ENCODE results near the gene AHCTF1.

The AHCTF1 gene

DNA sequence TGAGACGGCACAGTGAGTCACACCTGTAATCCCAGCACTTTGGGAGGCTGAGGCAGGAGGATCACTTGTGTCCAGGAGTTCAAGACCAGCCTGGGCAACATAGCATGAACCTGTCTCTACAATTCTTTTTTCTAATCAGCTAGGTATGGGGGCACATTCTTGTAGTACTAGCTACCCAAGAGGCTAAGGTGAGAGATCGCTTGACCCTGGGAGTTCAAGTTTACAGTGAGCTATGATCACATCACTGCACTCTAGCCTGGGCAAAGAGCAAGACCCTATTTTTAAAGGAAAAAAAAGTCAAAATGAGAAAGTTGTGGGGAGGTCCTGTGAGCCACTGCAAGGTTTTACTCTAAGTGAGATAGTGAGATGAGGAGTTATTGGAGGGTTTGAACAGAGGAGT lies 34.8 kb upstream of the AHCTF1 start:
- H3K4me1 ChIP-seq (ENCODE audit: control extremely low read depth in 1 of 4, control insufficient read depth in 4 of 4, insufficient read depth in 4 of 4, low read length in 3 of 4), result peaks cover 4 to 14% (median 11%) of the 10 kb centered on the region in 4 experiments
- POLR2A ChIA-PET, result no interaction called here
- no peak for DNase-seq
- CTCF ChIA-PET, result interaction anchor here (2.0 kb wide), 1 partner anchor 59 kb away, joined by 7 read pairs; no protein-coding TSS in a partner anchor
- 100% methylated on average over 1 of the region's 2 CpGs for WGBS (ENCODE audit: insufficient coverage)
- H3K27ac ChIP-seq (ENCODE audit: insufficient read depth in 1 of 2, low read depth in 1 of 2, low read length in 2 of 2, poor library complexity in 1 of 2, severe bottlenecking in 2 of 2), result no peak overlapping the region
- H3K4me3 ChIP-seq (ENCODE audit: control insufficient read depth in 1 of 7, extremely low read depth in 1 of 7, insufficient read depth in 4 of 7, low read depth in 2 of 7, low read length in 6 of 7), result no peak overlapping the region
- no peaks in the 10 kb centered on the region for H3K27me3 ChIP-seq (replicated peaks in 2 of 5; ENCODE audit: control insufficient read depth in 4 of 5, insufficient read depth in 5 of 5, low read length in 4 of 5)
- H3K36me3 ChIP-seq (ENCODE audit: control insufficient read depth in 4 of 4, insufficient read depth in 4 of 4, low read length in 3 of 4), result peaks cover 0 to 9% (median 3%) of the 10 kb centered on the region in 4 experiments
- H3K9me3 ChIP-seq (ENCODE audit: control extremely low read depth in 1 of 5, control insufficient read depth in 4 of 5, insufficient read depth in 2 of 5, low read depth in 1 of 5, low read length in 4 of 5), result peaks cover 2 to 44% (median 9%) of the 10 kb centered on the region in 5 experiments

DNA sequence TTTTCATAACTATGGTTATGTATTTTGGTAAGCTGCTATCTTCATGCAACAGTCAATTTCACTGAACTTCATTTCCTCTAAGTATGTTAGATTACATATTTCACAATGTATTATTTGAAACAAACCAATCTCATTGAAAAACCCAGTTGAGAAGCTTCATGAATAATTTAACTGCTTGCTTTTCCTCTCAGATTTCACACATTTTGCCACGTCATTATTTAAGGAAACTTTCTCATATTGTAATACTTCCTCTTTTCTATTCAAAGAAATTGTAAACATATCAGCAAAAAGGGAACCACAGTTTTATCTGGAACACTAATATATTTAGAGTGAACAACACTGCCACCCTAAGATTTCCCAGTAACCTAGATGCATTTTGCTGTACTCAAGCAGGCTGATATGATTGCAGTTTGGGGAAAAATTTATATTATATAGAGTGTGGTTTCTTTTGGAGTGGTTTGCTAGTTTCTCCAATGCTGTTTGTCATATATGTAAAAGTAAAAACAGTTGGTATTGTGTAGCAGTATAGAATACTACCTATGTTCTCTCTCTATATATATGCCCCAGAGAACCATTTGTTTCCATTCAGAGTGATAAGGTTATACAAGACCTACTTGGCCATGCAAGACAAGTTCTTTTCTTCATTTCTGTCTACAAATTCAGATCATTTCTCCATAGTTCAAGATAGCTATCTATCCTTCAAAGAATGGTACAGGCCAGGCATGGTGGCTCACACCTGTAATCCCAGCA lies 28.4 kb upstream of the AHCTF1 start:
- whole genome bisulfite sequencing (ENCODE audit: insufficient coverage), result 0% methylated on average over 1 of the region's 1 CpG
- Histone ChIP-seq H3K4me3 (ENCODE audit: control insufficient read depth in 1 of 7, extremely low read depth in 1 of 7, insufficient read depth in 4 of 7, low read depth in 2 of 7, low read length in 6 of 7) (peak overlapping the region in 5 of 7 experiments; percentile 17 to 55 (median 48)), H3K9me3 (ENCODE audit: control extremely low read depth in 1 of 5, control insufficient read depth in 4 of 5, insufficient read depth in 2 of 5, low read depth in 1 of 5, low read length in 4 of 5) (peaks cover 0 to 4% (median 0%) of the 10 kb centered on the region in 5 experiments), H3K4me1 (ENCODE audit: control extremely low read depth in 1 of 4, control insufficient read depth in 4 of 4, insufficient read depth in 4 of 4, low read length in 3 of 4) (peaks cover 14 to 32% (median 26%) of the 10 kb centered on the region in 4 experiments), H3K36me3 (ENCODE audit: control insufficient read depth in 4 of 4, insufficient read depth in 4 of 4, low read length in 3 of 4) (peaks cover 0 to 5% (median 0%) of the 10 kb centered on the region in 4 experiments), H3K27me3 (replicated peaks in 2 of 5; ENCODE audit: control insufficient read depth in 4 of 5, insufficient read depth in 5 of 5, low read length in 4 of 5) (no peaks in the 10 kb centered on the region), H3K27ac (ENCODE audit: insufficient read depth in 1 of 2, low read depth in 1 of 2, low read length in 2 of 2, poor library complexity in 1 of 2, severe bottlenecking in 2 of 2) (peak overlapping the region; percentile 37 to 80)
- DNase-seq, result peak; percentile 88 to 95 (median 91)
- ChIA-PET CTCF (interaction anchor here (0.7 to 3.0 kb wide), 17 partner anchors 9 to 271 kb away, joined by 3 to 19 read pairs (median 4); partner anchors contain the start of genes AHCTF1 and ZNF670), POLR2A (interaction anchor here (0.6 to 1.4 kb wide), 2 partner anchors 28 to 149 kb away, joined by 3 to 6 read pairs; partner anchors contain the start of gene AHCTF1)

DNA sequence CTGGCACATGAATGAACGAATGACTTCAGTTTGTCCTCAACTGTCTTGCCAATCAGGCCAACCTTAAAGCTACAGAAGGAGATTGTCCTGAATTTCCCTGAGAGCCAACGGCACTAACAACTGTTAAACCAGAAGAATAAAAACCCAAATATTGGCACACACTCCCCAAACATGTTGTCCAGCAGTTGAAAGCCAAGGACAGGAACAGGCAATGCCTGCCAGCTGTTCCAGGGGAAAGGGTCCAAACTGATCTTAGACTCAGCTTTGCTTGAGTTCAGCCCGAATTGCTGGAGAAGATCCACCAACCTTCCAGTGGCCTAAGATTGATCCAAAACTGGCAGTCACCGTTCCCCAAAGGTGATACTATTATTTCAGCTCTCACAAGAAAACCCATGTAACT lies 22.4 kb upstream of the AHCTF1 start:
- Histone ChIP-seq H3K27ac (ENCODE audit: insufficient read depth in 1 of 2, low read depth in 1 of 2, low read length in 2 of 2, poor library complexity in 1 of 2, severe bottlenecking in 2 of 2) (no peak overlapping the region), H3K4me3 (ENCODE audit: control insufficient read depth in 1 of 7, extremely low read depth in 1 of 7, insufficient read depth in 4 of 7, low read depth in 2 of 7, low read length in 6 of 7) (no peak overlapping the region), H3K4me1 (ENCODE audit: control extremely low read depth in 1 of 4, control insufficient read depth in 4 of 4, insufficient read depth in 4 of 4, low read length in 3 of 4) (peaks cover 0 to 4% (median 2%) of the 10 kb centered on the region in 4 experiments), H3K27me3 (replicated peaks in 2 of 5; ENCODE audit: control insufficient read depth in 4 of 5, insufficient read depth in 5 of 5, low read length in 4 of 5) (no peaks in the 10 kb centered on the region), H3K36me3 (ENCODE audit: control insufficient read depth in 4 of 4, insufficient read depth in 4 of 4, low read length in 3 of 4) (peaks cover 0 to 2% (median 0%) of the 10 kb centered on the region in 4 experiments), H3K9me3 (ENCODE audit: control extremely low read depth in 1 of 5, control insufficient read depth in 4 of 5, insufficient read depth in 2 of 5, low read depth in 1 of 5, low read length in 4 of 5) (no peaks in the 10 kb centered on the region)
- ChIA-PET CTCF (interaction anchor here (0.8 to 1.3 kb wide), 2 partner anchors 11 to 47 kb away, joined by 3 to 4 read pairs; no protein-coding TSS in a partner anchor), POLR2A (interaction anchor here (0.6 kb wide), 1 partner anchor 20 kb away, joined by 3 read pairs; no protein-coding TSS in a partner anchor)
- no peak for DNase-seq
- WGBS (ENCODE audit: insufficient coverage), result 98% methylated on average over 3 of the region's 4 CpGs

DNA sequence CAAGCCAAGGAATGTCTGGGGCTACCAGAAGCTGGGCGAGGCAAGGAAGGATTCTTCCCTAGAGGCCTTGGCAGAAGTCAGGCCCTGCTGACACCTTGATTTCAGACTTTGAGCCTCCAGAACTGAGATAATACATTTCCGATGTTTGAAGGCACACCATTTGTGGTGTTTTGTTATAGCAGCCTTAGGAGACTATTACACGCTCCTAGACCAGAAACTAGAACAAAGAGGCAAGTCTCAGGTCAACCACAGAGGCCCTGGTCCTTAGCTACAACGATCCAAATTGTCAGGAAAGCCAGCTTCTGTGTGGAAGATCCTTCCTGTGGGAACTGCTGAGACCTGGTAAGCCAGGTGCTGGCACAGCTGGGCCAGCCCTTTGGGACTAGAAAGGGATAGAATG lies 19.7 kb upstream of the AHCTF1 start:
- Histone ChIP-seq H3K36me3 (ENCODE audit: control insufficient read depth in 4 of 4, insufficient read depth in 4 of 4, low read length in 3 of 4) (peaks cover 0 to 2% (median 0%) of the 10 kb centered on the region in 4 experiments), H3K27ac (ENCODE audit: insufficient read depth in 1 of 2, low read depth in 1 of 2, low read length in 2 of 2, poor library complexity in 1 of 2, severe bottlenecking in 2 of 2) (no peak overlapping the region), H3K9me3 (ENCODE audit: control extremely low read depth in 1 of 5, control insufficient read depth in 4 of 5, insufficient read depth in 2 of 5, low read depth in 1 of 5, low read length in 4 of 5) (no peaks in the 10 kb centered on the region), H3K27me3 (replicated peaks in 2 of 5; ENCODE audit: control insufficient read depth in 4 of 5, insufficient read depth in 5 of 5, low read length in 4 of 5) (no peaks in the 10 kb centered on the region), H3K4me3 (ENCODE audit: control insufficient read depth in 1 of 7, extremely low read depth in 1 of 7, insufficient read depth in 4 of 7, low read depth in 2 of 7, low read length in 6 of 7) (no peak overlapping the region), H3K4me1 (ENCODE audit: control extremely low read depth in 1 of 4, control insufficient read depth in 4 of 4, insufficient read depth in 4 of 4, low read length in 3 of 4) (peaks cover 0 to 3% (median 2%) of the 10 kb centered on the region in 4 experiments)
- CTCF ChIA-PET, result interaction anchor here (0.6 to 2.0 kb wide), 3 partner anchors 9 to 64 kb away, joined by 3 to 11 read pairs (median 3); no protein-coding TSS in a partner anchor
- WGBS (ENCODE audit: insufficient coverage), result 93% methylated on average over 4 of the region's 4 CpGs
- POLR2A ChIA-PET, result no interaction called here
- DNase-seq, result no peak

DNA sequence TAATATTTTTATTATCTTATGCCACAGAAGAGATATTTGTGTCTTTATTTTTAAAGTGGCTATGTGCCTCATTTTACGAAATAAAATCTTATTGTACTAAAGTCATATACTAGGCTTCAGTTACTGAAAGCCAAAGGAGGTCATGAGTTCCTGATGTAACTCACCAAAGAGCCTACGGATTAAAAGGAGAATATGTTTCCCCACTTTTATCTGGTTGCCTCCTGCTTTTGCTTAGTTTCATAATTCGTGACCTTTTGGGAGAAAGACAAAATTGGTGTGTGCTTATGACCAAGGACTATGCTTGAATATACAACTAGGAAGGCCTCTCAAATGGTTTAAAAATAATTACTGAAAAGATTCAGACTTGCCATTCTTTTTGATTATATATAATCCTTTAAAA lies 18.2 kb upstream of the AHCTF1 start:
- WGBS (ENCODE audit: insufficient coverage), result 100% methylated on average over 1 of the region's 3 CpGs
- no peak overlapping the region for H3K4me3 ChIP-seq (ENCODE audit: control insufficient read depth in 1 of 7, extremely low read depth in 1 of 7, insufficient read depth in 4 of 7, low read depth in 2 of 7, low read length in 6 of 7)
- no peaks in the 10 kb centered on the region for H3K27me3 ChIP-seq (replicated peaks in 2 of 5; ENCODE audit: control insufficient read depth in 4 of 5, insufficient read depth in 5 of 5, low read length in 4 of 5)
- no peak for DNase-seq
- H3K36me3 ChIP-seq (ENCODE audit: control insufficient read depth in 4 of 4, insufficient read depth in 4 of 4, low read length in 3 of 4), result peaks cover 0 to 2% (median 0%) of the 10 kb centered on the region in 4 experiments
- CTCF ChIA-PET, result interaction anchor here (2.0 kb wide), 1 partner anchor 10 kb away, joined by 11 read pairs; no protein-coding TSS in a partner anchor
- H3K9me3 ChIP-seq (ENCODE audit: control extremely low read depth in 1 of 5, control insufficient read depth in 4 of 5, insufficient read depth in 2 of 5, low read depth in 1 of 5, low read length in 4 of 5), result no peaks in the 10 kb centered on the region
- H3K27ac ChIP-seq (ENCODE audit: insufficient read depth in 1 of 2, low read depth in 1 of 2, low read length in 2 of 2, poor library complexity in 1 of 2, severe bottlenecking in 2 of 2), result no peak overlapping the region
- peaks cover 0 to 3% (median 2%) of the 10 kb centered on the region in 4 experiments for H3K4me1 ChIP-seq (ENCODE audit: control extremely low read depth in 1 of 4, control insufficient read depth in 4 of 4, insufficient read depth in 4 of 4, low read length in 3 of 4)
- POLR2A ChIA-PET, result no interaction called here

DNA sequence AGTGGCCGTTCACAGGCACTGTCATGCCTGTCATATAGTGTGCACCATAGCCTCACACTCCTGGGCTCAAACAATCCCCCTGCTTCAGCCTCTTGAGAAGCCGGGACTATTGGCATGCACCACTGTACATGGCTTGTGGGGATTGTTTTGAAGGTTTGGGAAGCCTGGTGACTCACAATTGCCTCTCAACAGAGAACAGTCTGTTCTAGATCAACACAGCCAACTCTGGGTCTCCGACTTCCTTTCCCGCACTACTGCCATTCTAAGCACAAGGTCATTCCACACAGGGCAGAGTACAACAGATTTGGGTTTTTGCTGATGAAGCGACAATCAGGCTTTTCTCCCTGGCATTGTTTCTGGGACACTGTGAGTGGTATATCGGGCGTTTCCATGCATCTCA lies 15.5 kb upstream of the AHCTF1 start:
- H3K27me3 ChIP-seq (replicated peaks in 2 of 5; ENCODE audit: control insufficient read depth in 4 of 5, insufficient read depth in 5 of 5, low read length in 4 of 5), result no peaks in the 10 kb centered on the region
- ChIA-PET POLR2A (no interaction called here), CTCF (interaction anchor here (1.0 to 1.4 kb wide), 2 partner anchors 40 to 146 kb away, joined by 3 to 4 read pairs; no protein-coding TSS in a partner anchor)
- no peak for DNase-seq
- WGBS (ENCODE audit: insufficient coverage), result 98% methylated on average over 6 of the region's 7 CpGs
- H3K27ac ChIP-seq (ENCODE audit: insufficient read depth in 1 of 2, low read depth in 1 of 2, low read length in 2 of 2, poor library complexity in 1 of 2, severe bottlenecking in 2 of 2), result no peak overlapping the region
- peaks cover 0 to 3% (median 2%) of the 10 kb centered on the region in 4 experiments for H3K4me1 ChIP-seq (ENCODE audit: control extremely low read depth in 1 of 4, control insufficient read depth in 4 of 4, insufficient read depth in 4 of 4, low read length in 3 of 4)
- no peak overlapping the region for H3K4me3 ChIP-seq (ENCODE audit: control insufficient read depth in 1 of 7, extremely low read depth in 1 of 7, insufficient read depth in 4 of 7, low read depth in 2 of 7, low read length in 6 of 7)
- no peaks in the 10 kb centered on the region for H3K9me3 ChIP-seq (ENCODE audit: control extremely low read depth in 1 of 5, control insufficient read depth in 4 of 5, insufficient read depth in 2 of 5, low read depth in 1 of 5, low read length in 4 of 5)
- no peaks in the 10 kb centered on the region for H3K36me3 ChIP-seq (ENCODE audit: control insufficient read depth in 4 of 4, insufficient read depth in 4 of 4, low read length in 3 of 4)

DNA sequence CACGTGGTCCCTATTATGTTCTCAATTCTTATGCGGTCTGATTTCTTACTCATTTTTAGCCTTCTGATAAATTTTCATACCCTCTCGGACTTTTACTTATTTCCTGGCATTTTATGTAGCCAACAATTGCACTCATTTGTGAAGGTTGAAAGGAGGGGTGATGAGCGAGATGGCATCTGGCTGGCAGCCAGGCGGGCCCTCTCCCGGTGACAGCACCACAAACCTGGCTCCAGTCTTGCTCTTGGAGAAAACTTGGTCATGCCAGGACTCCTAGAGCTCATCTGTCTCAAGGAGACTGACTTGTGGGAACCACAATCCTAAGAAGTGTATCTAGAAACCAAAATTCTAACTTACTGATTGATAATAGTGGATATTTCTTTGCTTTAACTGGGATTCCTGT lies 14.6 kb upstream of the AHCTF1 start:
- H3K4me1 ChIP-seq (ENCODE audit: control extremely low read depth in 1 of 4, control insufficient read depth in 4 of 4, insufficient read depth in 4 of 4, low read length in 3 of 4), result peaks cover 0 to 3% (median 2%) of the 10 kb centered on the region in 4 experiments
- no peak for DNase-seq
- CTCF ChIA-PET, result interaction anchor here (0.5 to 1.0 kb wide), 2 partner anchors 34 to 146 kb away, joined by 3 read pairs; no protein-coding TSS in a partner anchor
- H3K36me3 ChIP-seq (ENCODE audit: control insufficient read depth in 4 of 4, insufficient read depth in 4 of 4, low read length in 3 of 4), result no peaks in the 10 kb centered on the region
- H3K27ac ChIP-seq (ENCODE audit: insufficient read depth in 1 of 2, low read depth in 1 of 2, low read length in 2 of 2, poor library complexity in 1 of 2, severe bottlenecking in 2 of 2), result no peak overlapping the region
- POLR2A ChIA-PET, result interaction anchor here (0.6 kb wide), 1 partner anchor 751 kb away, joined by 3 read pairs; no protein-coding TSS in a partner anchor
- H3K4me3 ChIP-seq (ENCODE audit: control insufficient read depth in 1 of 7, extremely low read depth in 1 of 7, insufficient read depth in 4 of 7, low read depth in 2 of 7, low read length in 6 of 7), result no peak overlapping the region
- H3K9me3 ChIP-seq (ENCODE audit: control extremely low read depth in 1 of 5, control insufficient read depth in 4 of 5, insufficient read depth in 2 of 5, low read depth in 1 of 5, low read length in 4 of 5), result no peaks in the 10 kb centered on the region
- no peaks in the 10 kb centered on the region for H3K27me3 ChIP-seq (replicated peaks in 2 of 5; ENCODE audit: control insufficient read depth in 4 of 5, insufficient read depth in 5 of 5, low read length in 4 of 5)
- 100% methylated on average over 4 of the region's 6 CpGs for WGBS (ENCODE audit: insufficient coverage)
